Nucleus accumbens (tissue), 56 donors: ENCODE measurements around the gene ARPC5L.

Experiments used
- DNase-seq, 56 donors: peaks; one replicate each; lab custom pipeline; 2025; lab: John Stamatoyannopoulos, UW

ARPC5L gene

GRCh38 chr9:124860582-124861341, 1.2 kb upstream of the ARPC5L start:
- no peak for DNase-seq

DNA sequence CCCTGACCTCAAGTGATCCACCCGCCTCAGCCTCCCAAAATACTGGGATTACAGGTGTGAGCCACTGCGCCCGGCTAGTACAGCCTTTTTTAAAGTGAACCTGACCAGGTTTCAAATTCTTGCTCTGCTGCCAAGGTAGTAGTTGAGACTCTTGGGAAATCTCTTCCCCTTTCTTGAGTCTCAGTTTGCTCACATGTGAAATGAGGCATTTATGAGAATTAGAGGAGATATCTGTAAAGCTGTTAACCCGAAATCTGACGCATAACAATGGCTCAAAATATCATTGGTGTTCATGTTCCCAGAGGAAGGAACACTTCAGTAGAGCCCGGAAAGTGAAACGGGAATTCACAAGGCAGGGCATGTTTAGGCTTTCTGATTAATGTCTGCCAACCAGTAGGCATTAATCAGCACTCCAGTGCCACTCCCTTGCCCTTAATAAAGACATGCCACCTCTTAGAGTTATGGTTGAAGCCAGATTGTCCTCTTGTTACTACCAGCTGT, 1.5 kb downstream of the ARPC5L start:
- no peak for DNase-seq

DNA sequence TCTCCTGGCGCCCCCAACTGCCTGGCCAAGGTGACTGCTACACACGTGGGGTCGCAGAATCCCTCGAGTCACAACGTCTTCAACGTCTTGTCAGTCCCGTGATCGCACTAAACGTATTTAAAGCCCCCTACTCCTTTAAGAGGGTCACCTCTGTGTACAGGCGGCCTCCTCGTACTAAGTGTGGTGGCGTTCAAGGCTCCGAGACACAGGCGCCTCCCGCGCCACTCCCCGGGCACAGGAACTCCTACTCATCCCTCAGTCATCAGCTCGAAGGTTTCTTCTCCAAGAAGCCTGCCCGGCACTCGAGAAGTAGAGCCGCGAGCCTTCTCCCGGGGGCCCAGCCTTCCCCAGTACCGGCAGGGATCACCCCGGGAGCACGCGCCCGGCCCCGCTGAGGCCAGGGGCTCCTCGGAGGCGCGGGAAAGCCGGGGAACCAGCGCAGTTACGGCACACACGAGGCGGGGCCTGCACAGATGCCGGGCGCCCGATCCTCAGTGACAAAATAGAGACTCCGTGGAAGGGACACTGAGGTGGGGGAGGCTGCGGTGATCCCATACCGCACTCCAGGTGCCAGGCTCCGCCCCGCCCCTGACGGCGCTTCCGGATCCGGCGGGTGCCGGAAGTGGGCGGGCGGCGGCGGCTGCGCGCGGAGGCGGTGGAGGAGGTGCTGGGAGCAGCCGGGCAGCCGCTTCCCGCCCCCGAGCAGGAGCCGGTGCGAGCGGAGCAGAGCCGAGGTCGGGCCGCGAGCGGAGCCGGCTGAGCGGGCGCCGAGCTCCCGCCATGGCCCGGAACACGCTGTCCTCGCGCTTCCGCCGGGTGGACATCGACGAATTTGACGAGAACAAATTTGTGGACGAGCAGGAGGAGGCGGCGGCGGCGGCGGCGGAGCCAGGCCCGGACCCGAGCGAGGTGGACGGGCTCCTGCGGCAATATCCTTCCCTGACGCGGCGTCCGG, 6.9 kb downstream of the ARPC5L start:
- DNase-seq, result peak in 55 of 56 donors; percentile 26 to 90 (median 76)

DNA sequence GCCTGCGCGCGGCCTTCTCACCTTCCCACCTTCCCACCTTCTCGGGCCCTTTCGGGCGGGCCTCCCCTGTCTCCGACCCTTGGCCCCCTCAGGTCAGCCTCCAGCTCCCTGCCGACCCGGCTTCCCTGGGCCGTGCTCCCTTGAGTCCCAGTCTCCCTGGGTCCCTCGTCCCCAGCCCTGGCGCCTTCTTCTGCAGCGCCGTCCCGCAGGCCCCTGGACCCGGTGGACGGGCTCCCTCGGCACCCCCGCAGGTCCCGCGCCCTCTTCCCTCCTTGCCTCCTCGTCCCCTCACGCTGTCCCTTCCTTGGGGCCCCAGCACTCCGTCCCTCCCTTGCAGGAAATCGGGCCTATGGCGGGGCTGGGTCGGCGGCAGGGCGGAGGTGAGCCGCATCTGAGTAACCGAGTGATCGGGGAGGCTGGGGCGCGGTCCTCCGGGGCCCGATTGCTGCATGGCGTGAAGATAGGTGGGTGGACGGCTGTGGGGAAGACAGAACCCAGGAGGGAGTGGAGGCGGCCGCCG, 7.6 kb downstream of the ARPC5L start:
- DNase-seq, result peak in 4 of 56 donors; percentile 21 to 35 (median 25)

- DNase-seq, result peak in 4 of 56 donors; percentile 10 to 36 (median 24)
Measured at GRCh38 chr9:124869986-124870560, 8.1 kb downstream of the ARPC5L start.

DNA sequence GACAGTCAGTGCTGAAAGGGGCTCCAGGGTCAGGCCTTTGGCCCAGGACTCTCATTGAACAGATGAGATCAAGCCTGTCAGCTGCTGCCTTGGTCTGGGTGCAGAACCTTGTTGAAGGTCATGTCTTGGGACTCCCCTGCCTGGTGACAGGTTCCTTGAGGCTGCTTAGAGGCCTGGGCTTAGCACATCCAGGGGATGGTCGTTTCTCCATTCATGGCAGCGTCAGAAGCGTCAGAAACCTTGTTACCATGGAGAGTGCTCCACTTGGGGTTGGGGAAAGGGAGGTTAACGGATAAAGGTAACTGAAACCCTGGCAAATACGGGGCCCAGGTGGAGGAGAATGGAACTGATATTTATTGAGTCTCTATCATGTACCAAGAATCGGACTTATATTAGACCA, 8.8 kb downstream of the ARPC5L start:
- no peak for DNase-seq

GRCh38 chr9:124871156-124871561, 9.2 kb downstream of the ARPC5L start:
- DNase-seq, result no peak

DNA sequence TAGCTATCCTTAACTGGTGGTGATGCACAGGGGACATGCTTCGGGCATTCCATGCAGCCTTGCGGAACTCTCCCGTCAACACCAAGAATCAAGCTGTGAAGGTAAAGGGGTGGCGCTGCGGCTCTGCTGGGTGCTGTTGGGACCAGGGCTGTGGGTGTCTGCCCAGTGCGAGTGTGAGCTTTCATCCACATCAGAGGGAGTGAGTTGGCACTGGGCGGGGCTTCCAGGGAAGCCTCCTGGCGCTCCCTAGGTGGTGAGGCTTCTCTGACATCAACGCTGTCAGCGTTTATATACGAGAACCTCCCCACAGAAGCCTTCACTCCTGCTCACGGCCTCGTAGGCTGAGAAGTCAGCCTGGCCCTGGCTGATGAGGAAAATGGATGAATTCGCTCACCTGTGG, 11.7 kb downstream of the ARPC5L start:
- DNase-seq, result peak in 24 of 56 donors; percentile 9 to 69 (median 32)

GRCh38 chr9:124875501-124875900, 13.6 kb downstream of the ARPC5L start:
- no peak for DNase-seq

GRCh38 chr9:124877021-124877782, 15.3 kb downstream of the ARPC5L start:
- DNase-seq, result no peak

DNA sequence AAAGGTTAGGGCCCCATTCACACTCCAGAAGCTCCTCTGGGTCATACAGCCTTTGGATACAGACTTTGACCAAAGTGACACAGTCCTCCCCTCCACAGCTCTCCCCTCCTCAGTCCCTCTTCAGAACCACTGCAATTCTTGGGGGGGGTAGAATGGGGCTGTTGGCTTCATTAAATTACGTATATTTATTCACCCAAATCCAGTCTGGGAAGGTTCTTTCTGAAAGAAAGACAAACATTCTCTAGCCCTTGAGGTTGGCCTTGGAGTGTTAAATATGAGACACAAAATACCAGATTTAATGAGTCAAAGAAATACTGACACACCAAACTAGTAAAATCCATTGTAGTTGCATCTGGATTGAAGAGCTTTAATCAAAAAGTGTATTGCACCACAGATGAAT, 16.1 kb downstream of the ARPC5L start:
- DNase-seq, result no peak

GRCh38 chr9:124878518-124878917, 16.6 kb downstream of the ARPC5L start:
- no peak for DNase-seq

DNA sequence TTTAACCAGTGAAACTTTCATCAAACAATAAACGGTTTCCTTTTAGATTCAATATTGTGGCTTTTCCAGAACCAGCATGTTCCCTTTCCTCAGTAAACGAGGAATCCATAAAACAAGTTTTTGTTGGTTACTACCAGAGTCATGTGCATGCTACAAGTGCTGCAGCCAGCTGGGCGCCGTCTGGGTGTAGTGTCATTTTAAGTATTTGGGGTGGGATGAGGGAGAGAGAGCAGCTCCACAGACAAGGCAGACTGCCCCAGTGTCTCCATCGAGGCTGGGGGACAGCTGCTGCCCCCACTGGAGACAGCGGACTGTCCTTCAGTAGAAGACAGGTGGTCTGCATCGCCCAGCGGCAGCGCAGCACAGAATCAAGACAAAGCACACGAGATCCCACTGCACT, 17.3 kb downstream of the ARPC5L start:
- no peak for DNase-seq

DNA sequence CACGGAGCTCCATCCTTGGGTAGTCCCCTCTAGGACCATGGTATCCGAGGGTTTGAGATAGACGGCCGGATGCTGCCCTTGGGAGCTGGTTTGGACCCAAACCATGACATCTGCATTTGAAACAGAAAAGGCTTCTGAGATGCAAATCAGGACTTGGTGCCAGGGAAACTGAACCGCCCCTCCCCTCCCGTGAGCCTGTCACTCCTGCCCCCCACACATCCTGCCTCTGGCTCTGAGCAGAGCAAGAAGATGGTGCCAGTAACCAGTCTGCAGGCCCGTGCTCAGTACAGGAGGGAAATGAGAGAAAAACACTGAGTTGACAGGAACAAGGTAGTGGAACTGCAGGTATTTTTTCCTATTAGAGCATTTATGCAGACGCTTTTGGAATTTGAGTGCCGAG, 18.6 kb downstream of the ARPC5L start:
- DNase-seq, result peak in 31 of 56 donors; percentile 9 to 79 (median 36)

GRCh38 chr9:124881138-124881743, 19.3 kb downstream of the ARPC5L start:
- no peak for DNase-seq

DNA sequence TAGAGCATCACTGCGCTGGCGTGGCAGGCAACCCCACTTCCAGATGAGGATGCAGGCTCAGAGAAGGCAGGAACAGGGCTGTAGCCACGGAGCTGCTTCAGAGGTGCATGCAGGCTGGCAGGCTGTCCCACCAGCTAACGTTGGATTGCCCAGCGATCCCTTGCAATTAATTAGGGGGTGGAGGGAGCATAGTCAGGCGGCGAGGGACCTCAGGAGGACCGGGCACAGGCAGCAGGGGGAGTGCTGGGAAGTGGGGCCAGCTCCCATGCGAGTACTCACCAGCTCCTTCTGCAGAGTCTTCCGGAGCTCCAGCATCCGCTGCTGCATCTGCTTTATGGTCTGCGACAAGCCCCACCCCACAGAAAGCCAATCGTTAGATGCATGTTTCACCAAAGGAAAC, 20.3 kb downstream of the ARPC5L start:
- DNase-seq, result no peak

DNA sequence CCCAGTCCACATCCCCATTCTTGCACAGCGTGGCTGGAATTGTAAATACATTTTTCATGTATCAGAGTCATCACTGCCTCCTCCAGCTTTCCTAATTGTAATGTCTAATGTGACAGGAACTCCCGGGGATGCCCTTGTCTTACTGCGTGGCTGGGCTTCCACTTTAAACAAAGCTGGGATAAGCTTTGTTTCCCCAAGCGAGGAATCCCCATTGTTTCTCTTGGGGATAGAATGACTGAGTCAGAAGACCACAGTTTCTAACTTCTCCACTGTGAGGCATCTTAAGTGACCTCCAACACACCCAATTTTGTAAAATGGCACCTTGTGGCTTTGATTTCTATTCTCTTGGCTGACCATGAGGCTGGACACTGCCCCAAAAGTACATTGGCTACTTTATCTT, 22.4 kb downstream of the ARPC5L start:
- DNase-seq, result no peak

GRCh38 chr9:124885551-124885950, 23.6 kb downstream of the ARPC5L start:
- DNase-seq, result no peak

DNA sequence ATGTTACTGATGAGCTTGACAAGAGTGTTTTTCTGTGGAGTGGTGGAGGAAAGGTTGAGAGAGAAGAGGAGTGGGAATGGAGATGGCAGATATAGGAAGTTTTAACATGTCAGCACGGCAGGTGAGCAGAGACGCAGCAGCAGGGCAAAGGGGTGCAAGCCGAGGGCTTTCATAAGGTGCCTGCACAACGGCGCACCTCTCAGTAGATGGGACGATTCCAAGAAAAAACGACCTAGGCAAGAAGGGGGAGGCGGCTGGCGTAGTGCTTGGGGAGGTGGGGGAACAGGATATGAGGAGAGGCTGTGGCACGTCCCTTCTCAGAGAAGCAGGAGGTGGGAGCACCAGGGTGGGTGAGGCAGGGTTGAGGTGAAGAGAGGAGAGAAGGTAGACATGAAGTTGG, 24.5 kb downstream of the ARPC5L start:
- DNase-seq, result no peak
